ENCODE data around the gene ARL14EPL.

DNA sequence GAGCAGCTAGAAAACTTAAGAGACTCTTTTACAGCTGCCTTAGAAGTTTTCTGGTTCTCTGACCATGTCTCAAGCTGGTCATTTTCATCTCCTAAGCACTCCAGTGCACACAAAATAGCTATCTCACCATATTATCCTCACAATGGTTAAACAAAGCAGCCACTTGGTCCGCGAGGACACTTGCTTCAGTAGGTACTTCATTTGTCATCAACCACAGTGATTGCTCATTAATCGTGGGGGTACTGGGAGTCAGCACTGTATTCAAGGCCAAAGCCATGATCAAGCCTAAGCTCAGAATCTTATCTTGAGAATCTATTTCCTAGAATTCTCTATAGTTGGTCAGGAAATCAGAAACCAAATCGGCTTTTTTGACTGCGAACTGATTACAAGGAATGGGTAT lies 2.9 kb downstream of the ARL14EPL start:
- TF ChIP-seq, protein P1, sequence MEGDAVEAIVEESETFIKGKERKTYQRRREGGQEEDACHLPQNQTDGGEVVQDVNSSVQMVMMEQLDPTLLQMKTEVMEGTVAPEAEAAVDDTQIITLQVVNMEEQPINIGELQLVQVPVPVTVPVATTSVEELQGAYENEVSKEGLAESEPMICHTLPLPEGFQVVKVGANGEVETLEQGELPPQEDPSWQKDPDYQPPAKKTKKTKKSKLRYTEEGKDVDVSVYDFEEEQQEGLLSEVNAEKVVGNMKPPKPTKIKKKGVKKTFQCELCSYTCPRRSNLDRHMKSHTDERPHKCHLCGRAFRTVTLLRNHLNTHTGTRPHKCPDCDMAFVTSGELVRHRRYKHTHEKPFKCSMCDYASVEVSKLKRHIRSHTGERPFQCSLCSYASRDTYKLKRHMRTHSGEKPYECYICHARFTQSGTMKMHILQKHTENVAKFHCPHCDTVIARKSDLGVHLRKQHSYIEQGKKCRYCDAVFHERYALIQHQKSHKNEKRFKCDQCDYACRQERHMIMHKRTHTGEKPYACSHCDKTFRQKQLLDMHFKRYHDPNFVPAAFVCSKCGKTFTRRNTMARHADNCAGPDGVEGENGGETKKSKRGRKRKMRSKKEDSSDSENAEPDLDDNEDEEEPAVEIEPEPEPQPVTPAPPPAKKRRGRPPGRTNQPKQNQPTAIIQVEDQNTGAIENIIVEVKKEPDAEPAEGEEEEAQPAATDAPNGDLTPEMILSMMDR (IDR thresholded peaks at IDR 0.05; ENCODE audit: low read depth, low read length, poor library complexity, severe bottlenecking) = no peak
- no peak for TF ChIP-seq EZH2phosphoT487 (IDR thresholded peaks at IDR 0.05; ENCODE audit: borderline replicate concordance, low read length)

Data from DOHH2 (cell line).